ENCODE results near the gene MAP2K6. TPM values are rescaled to one million over a fixed set of nuclear protein-coding genes. Genes with fewer than 3 reads are reported as not detected.

MAP2K6 gene
- total RNA-seq, 2 experiments from 2014 or later = 14.0 to 14.6 TPM

DNA sequence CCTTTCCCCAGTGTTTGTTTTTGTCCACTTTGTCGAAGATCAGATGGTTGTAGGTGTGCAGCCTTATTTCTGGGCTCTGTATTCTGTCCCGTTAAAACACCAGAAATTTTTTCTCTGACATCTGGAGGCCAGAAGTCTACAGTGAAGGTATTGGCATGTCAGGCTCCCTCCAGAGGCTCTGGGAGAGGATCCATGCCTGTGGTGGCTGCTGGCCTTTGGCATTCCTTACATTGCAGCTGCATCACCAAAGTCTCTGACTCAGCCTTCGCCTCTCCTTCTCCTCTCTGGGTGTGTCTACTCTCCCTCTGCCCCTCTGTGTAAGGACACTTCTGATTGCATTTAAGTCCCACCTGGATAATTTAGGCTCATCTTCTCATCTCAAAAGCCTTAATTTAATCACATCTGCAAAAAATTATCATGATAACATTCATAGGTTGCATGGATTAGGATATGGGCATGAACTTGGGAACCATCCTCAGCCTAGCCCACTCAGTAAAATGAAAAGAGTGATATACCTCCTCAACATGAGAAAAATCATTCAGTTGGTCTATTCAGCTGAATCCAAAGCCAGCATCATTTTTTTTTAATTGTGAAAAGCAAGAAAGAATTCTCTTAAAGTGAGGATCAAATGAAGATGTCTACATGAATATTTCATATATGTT, 78.0 kb downstream of the MAP2K6 start:
- Mint-ChIP-seq H3K4me1 (ENCODE audit: low read depth) (peaks cover 28% of the 10 kb centered on the region), H3K36me3 (ENCODE audit: low read depth) (peaks cover 4% of the 10 kb centered on the region), H3K27me3 (no peaks in the 10 kb centered on the region), H3K4me3 (no peak overlapping the region), H3K9me3 (no peaks in the 10 kb centered on the region), H3K27ac (no peak overlapping the region)
- ATAC-seq (ENCODE audit: poor library complexity) (no peak), DNase-seq (no peak)
- Histone ChIP-seq H3K4me3 (ENCODE audit: low read length) (no peak overlapping the region), H3K36me3 (ENCODE audit: insufficient read depth, low read length) (no peaks in the 10 kb centered on the region), H3K9me3 (ENCODE audit: control insufficient read depth in 1 of 2, insufficient read depth in 1 of 2, low read length in 2 of 2) (no peaks in the 10 kb centered on the region), H3K27me3 (ENCODE audit: control insufficient read depth in 1 of 2, insufficient read depth in 2 of 2, low read length in 2 of 2) (no peaks in the 10 kb centered on the region), H3K4me1 (ENCODE audit: insufficient read depth, low read length) (no peaks in the 10 kb centered on the region), H3K27ac (ENCODE audit: low read depth in 1 of 2, low read length in 2 of 2) (no peak overlapping the region)
- ChIA-PET CTCF (no interaction called here), POLR2A (no interaction called here)
- TF ChIP-seq, protein P1, sequence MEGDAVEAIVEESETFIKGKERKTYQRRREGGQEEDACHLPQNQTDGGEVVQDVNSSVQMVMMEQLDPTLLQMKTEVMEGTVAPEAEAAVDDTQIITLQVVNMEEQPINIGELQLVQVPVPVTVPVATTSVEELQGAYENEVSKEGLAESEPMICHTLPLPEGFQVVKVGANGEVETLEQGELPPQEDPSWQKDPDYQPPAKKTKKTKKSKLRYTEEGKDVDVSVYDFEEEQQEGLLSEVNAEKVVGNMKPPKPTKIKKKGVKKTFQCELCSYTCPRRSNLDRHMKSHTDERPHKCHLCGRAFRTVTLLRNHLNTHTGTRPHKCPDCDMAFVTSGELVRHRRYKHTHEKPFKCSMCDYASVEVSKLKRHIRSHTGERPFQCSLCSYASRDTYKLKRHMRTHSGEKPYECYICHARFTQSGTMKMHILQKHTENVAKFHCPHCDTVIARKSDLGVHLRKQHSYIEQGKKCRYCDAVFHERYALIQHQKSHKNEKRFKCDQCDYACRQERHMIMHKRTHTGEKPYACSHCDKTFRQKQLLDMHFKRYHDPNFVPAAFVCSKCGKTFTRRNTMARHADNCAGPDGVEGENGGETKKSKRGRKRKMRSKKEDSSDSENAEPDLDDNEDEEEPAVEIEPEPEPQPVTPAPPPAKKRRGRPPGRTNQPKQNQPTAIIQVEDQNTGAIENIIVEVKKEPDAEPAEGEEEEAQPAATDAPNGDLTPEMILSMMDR (IDR thresholded peaks at IDR 0.05) = no peak
- intact Hi-C loops (cut with DNase I, micrococcal nuclease) = no loop called here

DNA sequence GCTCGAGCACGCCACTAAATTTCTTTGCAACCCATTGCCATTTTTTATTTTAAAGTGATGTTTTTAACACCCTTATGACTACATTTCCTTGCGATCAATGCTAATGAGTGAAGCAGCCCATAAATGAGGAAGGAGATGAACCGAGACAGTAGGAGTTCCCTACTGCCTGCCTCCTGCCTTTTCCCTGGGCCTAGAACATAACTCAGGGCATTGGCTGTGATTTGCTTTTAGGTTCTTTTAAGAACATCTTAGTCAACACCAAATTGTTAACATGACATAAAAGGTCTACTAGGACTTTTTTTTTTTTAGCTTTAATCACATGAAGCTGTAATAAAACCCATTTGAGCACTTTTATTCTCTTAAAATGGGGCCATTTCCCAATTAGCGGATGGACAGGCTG, 81.3 kb downstream of the MAP2K6 start:
- DNase-seq = no peak
- no peak overlapping the region for H3K27ac ChIP-seq (ENCODE audit: low read depth in 1 of 2, low read length in 2 of 2)
- Mint-ChIP-seq H3K27ac (no peak overlapping the region), H3K27me3 (no peaks in the 10 kb centered on the region), H3K4me3 (no peak overlapping the region), H3K9me3 (no peaks in the 10 kb centered on the region), H3K36me3 (ENCODE audit: low read depth) (peaks cover 4% of the 10 kb centered on the region), H3K4me1 (ENCODE audit: low read depth) (peaks cover 39% of the 10 kb centered on the region)
- CTCF ChIA-PET = interaction anchor here (0.6 kb wide), 1 partner anchor 34 kb away, joined by 3 read pairs; no protein-coding TSS in a partner anchor
- H3K9me3 ChIP-seq (ENCODE audit: control insufficient read depth in 1 of 2, insufficient read depth in 1 of 2, low read length in 2 of 2) = no peaks in the 10 kb centered on the region
- H3K4me3 ChIP-seq (ENCODE audit: low read length) = no peak overlapping the region
- H3K27me3 ChIP-seq (ENCODE audit: control insufficient read depth in 1 of 2, insufficient read depth in 2 of 2, low read length in 2 of 2) = no peaks in the 10 kb centered on the region
- intact Hi-C loops (cut with DNase I, micrococcal nuclease) = no loop called here
- POLR2A ChIA-PET = interaction anchor here (0.9 kb wide), 1 partner anchor 16 kb away, joined by 5 read pairs; no protein-coding TSS in a partner anchor
- no peaks in the 10 kb centered on the region for H3K36me3 ChIP-seq (ENCODE audit: insufficient read depth, low read length)
- TF ChIP-seq, protein P1 (IDR thresholded peaks at IDR 0.05) = no peak
- no peak for ATAC-seq (ENCODE audit: poor library complexity)
- no peaks in the 10 kb centered on the region for H3K4me1 ChIP-seq (ENCODE audit: insufficient read depth, low read length)

DNA sequence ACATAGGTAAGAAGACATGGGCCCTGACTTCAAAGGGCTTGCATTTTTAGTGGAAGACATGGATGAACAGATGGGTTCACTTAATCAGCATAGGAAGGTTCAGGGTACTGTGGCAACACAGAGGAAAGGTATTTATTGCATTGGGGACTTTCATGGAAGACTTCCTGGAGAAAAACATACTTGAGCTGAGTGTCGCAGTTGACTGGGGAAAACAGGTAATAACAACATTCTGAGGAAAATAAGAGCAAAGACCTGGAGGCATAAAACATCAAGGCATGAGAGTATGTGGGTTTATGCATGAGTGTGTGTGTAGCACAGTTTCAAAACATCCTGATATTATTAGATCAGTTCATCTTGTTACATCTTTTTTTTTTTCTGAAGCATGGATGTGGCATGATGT, 82.7 kb downstream of the MAP2K6 start:
- TF ChIP-seq, protein P1 (IDR thresholded peaks at IDR 0.05) = no peak
- no peaks in the 10 kb centered on the region for H3K36me3 ChIP-seq (ENCODE audit: insufficient read depth, low read length)
- H3K4me1 ChIP-seq (ENCODE audit: insufficient read depth, low read length) = no peaks in the 10 kb centered on the region
- no peaks in the 10 kb centered on the region for H3K27me3 ChIP-seq (ENCODE audit: control insufficient read depth in 1 of 2, insufficient read depth in 2 of 2, low read length in 2 of 2)
- H3K4me3 ChIP-seq (ENCODE audit: low read length) = no peak overlapping the region
- H3K36me3 Mint-ChIP-seq (ENCODE audit: low read depth) = peaks cover 6% of the 10 kb centered on the region
- peaks cover 45% of the 10 kb centered on the region for H3K4me1 Mint-ChIP-seq (ENCODE audit: low read depth)
- ChIA-PET CTCF (no interaction called here), POLR2A (no interaction called here)
- ATAC-seq (ENCODE audit: poor library complexity) = no peak
- no peaks in the 10 kb centered on the region for H3K9me3 ChIP-seq (ENCODE audit: control insufficient read depth in 1 of 2, insufficient read depth in 1 of 2, low read length in 2 of 2)
- peak overlapping the region; percentile 5 for H3K27ac Mint-ChIP-seq
- DNase-seq = no peak
- H3K27ac ChIP-seq (ENCODE audit: low read depth in 1 of 2, low read length in 2 of 2) = no peak overlapping the region
- H3K27me3 Mint-ChIP-seq = no peaks in the 10 kb centered on the region
- H3K9me3 Mint-ChIP-seq = no peaks in the 10 kb centered on the region
- intact Hi-C loops (cut with DNase I, micrococcal nuclease) = no loop called here
- H3K4me3 Mint-ChIP-seq = no peak overlapping the region

All from CD4-positive, alpha-beta T cell (primary cell).